Activated CD4-positive, alpha-beta T cell treated with anti-CD3 and anti-CD28 coated beads, Interleukin-2, amount 50 U/mL, for 24 hours (primary cell): ENCODE results near the gene MTG1.
"Not testable (repeated sequence)": the region's sequence is repeated elsewhere in the genome, so short reads cannot be mapped to it uniquely, and the experiment has no call there.

Experiments used
- DNase-seq, 2 donors: peaks; one replicate each; pipeline ENCODE4 v3.0.0-alpha.2; 2020; ENCODE audit warnings: low read depth in 1 of 2, low spot score in 1 of 2

Gene MTG1

GRCh38 chr10:133422807-133423771 is 29.1 kb downstream of the MTG1 start:
- no peak for DNase-seq

GRCh38 chr10:133424102-133424501 is 30.1 kb downstream of the MTG1 start:
- DNase-seq = not testable (repeated sequence)

GRCh38 chr10:133424601-133425000 is 30.6 kb downstream of the MTG1 start, which contains the start of gene SPRN:
SPRN (minus strand) TSS chr10:133424625; CDS start chr10:133423681, 944 bp downstream.
- not testable (repeated sequence) for DNase-seq

- not testable (repeated sequence) for DNase-seq
These were observed 35.6 kb downstream of the MTG1 start for GRCh38 chr10:133429571-133429970.

GRCh38 chr10:133431888-133432613 is 38.1 kb downstream of the MTG1 start:
- not testable (repeated sequence) for DNase-seq

GRCh38 chr10:133432789-133433188 is 38.8 kb downstream of the MTG1 start:
- DNase-seq = not testable (repeated sequence)

GRCh38 chr10:133438711-133439273 is 44.8 kb downstream of the MTG1 start:
- no peak for DNase-seq

- DNase-seq = no peak
These were observed 45.8 kb downstream of the MTG1 start for GRCh38 chr10:133439517-133440461.

GRCh38 chr10:133440633-133441285 is 46.8 kb downstream of the MTG1 start:
- DNase-seq = no peak

GRCh38 chr10:133441356-133441755 is 47.4 kb downstream of the MTG1 start:
- DNase-seq = not testable (repeated sequence)

GRCh38 chr10:133441780-133442179 is 47.8 kb downstream of the MTG1 start:
- no peak for DNase-seq

- no peak for DNase-seq
These were observed 48.4 kb downstream of the MTG1 start for GRCh38 chr10:133442191-133442966.

GRCh38 chr10:133442967-133443924 is 49.3 kb downstream of the MTG1 start:
- no peak for DNase-seq

GRCh38 chr10:133444342-133445267 is 50.6 kb downstream of the MTG1 start:
- no peak for DNase-seq

GRCh38 chr10:133445268-133445732 is 51.3 kb downstream of the MTG1 start:
- no peak for DNase-seq

- no peak for DNase-seq
These were observed 52.1 kb downstream of the MTG1 start for GRCh38 chr10:133445751-133446708.
